Muscle layer of duodenum (tissue), 2 donors: ENCODE results near the gene ATP5MG.
A peak's percentile ranks its signal among the peaks of the same experiment; 100 is the strongest.
"Not testable (repeated sequence)": the region's sequence is repeated elsewhere in the genome, so short reads cannot be mapped to it uniquely, and the experiment has no call there.

ENCODE experiments used
- H3K27ac ChIP-seq: one replicate; pipeline ENCODE4 v1.7.0; 2013; ENCODE audit warnings: mild to moderate bottlenecking, low read length
- H3K27me3 ChIP-seq: one replicate; pipeline ENCODE4 v1.7.0; 2013; ENCODE audit warnings: low read depth, mild to moderate bottlenecking, control low read depth, low read length
- H3K36me3 ChIP-seq, 2 donors: one replicate each; pipeline ENCODE4 v1.7.0; 2013; ENCODE audit warnings: low read length in 2 of 2, control low read depth in 1 of 2, mild to moderate bottlenecking in 1 of 2; ENCODE audit not compliant: insufficient read depth in 2 of 2, control insufficient read depth in 1 of 2
- H3K4me1 ChIP-seq, 2 donors: one replicate each; pipeline ENCODE4 v1.7.0; 2013; ENCODE audit warnings: low read length in 2 of 2, mild to moderate bottlenecking in 2 of 2, control low read depth in 1 of 2, moderate library complexity in 1 of 2; ENCODE audit not compliant: insufficient read depth in 2 of 2, control insufficient read depth in 1 of 2
- H3K4me3 ChIP-seq, 2 donors: one replicate each; pipeline ENCODE4 v1.7.0; 2013; ENCODE audit warnings: low read length in 2 of 2, low read depth in 1 of 2, mild to moderate bottlenecking in 1 of 2
- H3K9me3 ChIP-seq, 2 donors: one replicate each; pipeline ENCODE4 v1.7.0; 2013; ENCODE audit warnings: low read length in 2 of 2, control low read depth in 1 of 2, mild to moderate bottlenecking in 1 of 2; ENCODE audit not compliant: control insufficient read depth in 1 of 2
- donor health status: healthy.

The ATP5MG gene

GRCh38 chr11:118379497-118379896 is 21.9 kb upstream of the ATP5MG start:
- H3K9me3 ChIP-seq, result no peaks in the 10 kb centered on the region
- no peak overlapping the region for H3K27ac ChIP-seq
- no peaks in the 10 kb centered on the region for H3K27me3 ChIP-seq
- H3K4me1 ChIP-seq, result no peaks in the 10 kb centered on the region
- no peak overlapping the region for H3K4me3 ChIP-seq
- H3K36me3 ChIP-seq, result peaks cover 72 to 90% of the 10 kb centered on the region in 2 donors

- Histone ChIP-seq H3K27me3 (no peaks in the 10 kb centered on the region), H3K4me1 (no peaks in the 10 kb centered on the region), H3K4me3 (no peak overlapping the region), H3K27ac (no peak overlapping the region), H3K36me3 (peaks cover 76 to 92% of the 10 kb centered on the region in 2 donors), H3K9me3 (no peaks in the 10 kb centered on the region)
Measured at GRCh38 chr11:118380571-118380970, 20.8 kb upstream of the ATP5MG start.

- peaks cover 86 to 94% of the 10 kb centered on the region in 2 donors for H3K36me3 ChIP-seq
- no peaks in the 10 kb centered on the region for H3K27me3 ChIP-seq
- H3K4me1 ChIP-seq, result no peaks in the 10 kb centered on the region
- H3K27ac ChIP-seq, result no peak overlapping the region
- H3K9me3 ChIP-seq, result no peaks in the 10 kb centered on the region
- H3K4me3 ChIP-seq, result no peak overlapping the region
Measured at GRCh38 chr11:118382954-118383353, 18.5 kb upstream of the ATP5MG start.

- Histone ChIP-seq H3K9me3 (no peaks in the 10 kb centered on the region), H3K27me3 (no peaks in the 10 kb centered on the region), H3K36me3 (peaks cover 80 to 97% of the 10 kb centered on the region in 2 donors), H3K4me1 (no peaks in the 10 kb centered on the region), H3K4me3 (no peak overlapping the region), H3K27ac (no peak overlapping the region)
Measured at GRCh38 chr11:118383657-118384056, 17.7 kb upstream of the ATP5MG start.

GRCh38 chr11:118396097-118396501 is 5.3 kb upstream of the ATP5MG start:
- Histone ChIP-seq H3K36me3 (peaks cover 31 to 59% of the 10 kb centered on the region in 2 donors), H3K27me3 (no peaks in the 10 kb centered on the region), H3K27ac (no peak overlapping the region), H3K4me3 (no peak overlapping the region), H3K9me3 (no peaks in the 10 kb centered on the region), H3K4me1 (no peaks in the 10 kb centered on the region)

GRCh38 chr11:118397448-118397847 is 4.0 kb upstream of the ATP5MG start:
- Histone ChIP-seq H3K9me3 (no peaks in the 10 kb centered on the region), H3K4me3 (no peak overlapping the region), H3K27me3 (no peaks in the 10 kb centered on the region), H3K4me1 (peaks cover 0 to 4% of the 10 kb centered on the region in 2 donors), H3K36me3 (peaks cover 26 to 53% of the 10 kb centered on the region in 2 donors), H3K27ac (no peak overlapping the region)

GRCh38 chr11:118398791-118399559 is 2.4 kb upstream of the ATP5MG start:
- Histone ChIP-seq H3K27ac (peak overlapping the region; percentile 61), H3K9me3 (no peaks in the 10 kb centered on the region), H3K36me3 (peaks cover 21 to 40% of the 10 kb centered on the region in 2 donors)

GRCh38 chr11:118401880-118402590 is 629 bp downstream of the ATP5MG start:
- Histone ChIP-seq H3K4me3 (peak overlapping the region; percentile 85 to 100), H3K27ac (peak overlapping the region; percentile 95), H3K36me3 (peaks cover 13 to 19% of the 10 kb centered on the region in 2 donors), H3K9me3 (no peaks in the 10 kb centered on the region), H3K27me3 (no peaks in the 10 kb centered on the region), H3K4me1 (peaks cover 0 to 36% of the 10 kb centered on the region in 2 donors)

More at GRCh38 chr11:118398791-118399559, 2.4 kb upstream of the ATP5MG start:
- Histone ChIP-seq H3K4me1 (peaks cover 0 to 19% of the 10 kb centered on the region in 2 donors), H3K27me3 (no peaks in the 10 kb centered on the region), H3K4me3 (no peak overlapping the region)

GRCh38 chr11:118402594-118402993 is 1.2 kb downstream of the ATP5MG start:
- Histone ChIP-seq H3K4me1 (peaks cover 0 to 36% of the 10 kb centered on the region in 2 donors), H3K36me3 (peaks cover 14 to 15% of the 10 kb centered on the region in 2 donors), H3K4me3 (peak overlapping the region; percentile 85 to 100), H3K27ac (peak overlapping the region; percentile 95)
- not testable (repeated sequence) for H3K9me3 ChIP-seq, H3K27me3 ChIP-seq

- Histone ChIP-seq H3K4me1 (peaks cover 0 to 36% of the 10 kb centered on the region in 2 donors), H3K27ac (no peak overlapping the region), H3K4me3 (no peak overlapping the region), H3K27me3 (no peaks in the 10 kb centered on the region), H3K9me3 (no peaks in the 10 kb centered on the region), H3K36me3 (peaks cover 16 to 31% of the 10 kb centered on the region in 2 donors)
Measured at GRCh38 chr11:118406599-118407166, 5.3 kb downstream of the ATP5MG start.

GRCh38 chr11:118410055-118410745 is 8.8 kb downstream of the ATP5MG start:
- H3K36me3 ChIP-seq, result peaks cover 20 to 35% of the 10 kb centered on the region in 2 donors

More at GRCh38 chr11:118410055-118410745, 8.8 kb downstream of the ATP5MG start:
- peaks cover under 1 to 9% of the 10 kb centered on the region in 2 donors for H3K4me1 ChIP-seq
- H3K4me3 ChIP-seq, result no peak overlapping the region
- no peak overlapping the region for H3K27ac ChIP-seq
- H3K9me3 ChIP-seq, result no peaks in the 10 kb centered on the region
- H3K27me3 ChIP-seq, result no peaks in the 10 kb centered on the region
